Activated CD8-positive, alpha-beta memory T cell treated with anti-CD3 and anti-CD28 coated beads, Interleukin-2, amount 50 U/mL, for 1 hour (primary cell): ENCODE data around the gene BICD2.
"Not testable (repeated sequence)": the region's sequence is repeated elsewhere in the genome, so short reads cannot be mapped to it uniquely, and the experiment has no call there.

Experiments
- DNase-seq: peaks from one replicate; pipeline ENCODE4 v3.0.0-alpha.2; 2020; ENCODE audit errors: extremely low read depth

Gene BICD2

GRCh38 chr9:92764381-92764987, at the start of gene BICD2:
Gene BICD2 (minus strand): TSS chr9:92764833. CDS start chr9:92764744, 89 bp downstream.
- no peak for DNase-seq

DNA sequence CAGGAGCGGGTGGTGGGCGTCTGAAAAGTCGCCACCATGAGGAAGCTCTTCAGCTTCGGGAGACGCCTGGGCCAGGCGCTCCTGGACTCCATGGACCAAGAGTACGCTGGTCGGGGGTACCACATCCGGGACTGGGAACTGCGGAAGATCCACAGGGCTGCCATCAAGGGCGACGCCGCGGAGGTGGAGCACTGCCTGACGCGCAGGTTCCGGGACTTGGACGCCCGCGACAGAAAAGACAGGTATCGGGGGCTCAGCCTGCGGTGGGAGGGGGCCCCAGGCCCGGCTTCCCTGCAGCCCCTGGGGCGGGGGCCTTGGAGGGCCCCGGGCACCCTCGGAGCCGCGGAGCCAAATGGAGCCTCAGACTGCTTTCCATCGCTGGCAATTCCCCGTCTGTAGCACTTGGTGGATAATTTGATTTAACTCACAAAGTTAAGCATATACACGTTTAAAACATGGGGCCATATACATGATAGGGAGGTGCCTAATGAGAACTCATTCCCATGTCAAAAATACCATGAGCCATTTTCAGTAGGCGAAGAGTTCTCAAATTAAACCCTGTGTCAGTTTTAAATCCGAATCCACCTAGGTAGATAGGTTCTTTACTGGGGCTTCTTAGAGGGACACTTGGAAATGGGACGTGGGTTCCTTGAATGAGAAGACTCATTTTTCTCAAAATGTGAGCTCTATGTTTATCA, 45.1 kb upstream of the BICD2 start:
- DNase-seq, result not testable (repeated sequence)

- DNase-seq, result no peak
Measured at GRCh38 chr9:92808726-92809451, 44.3 kb upstream of the BICD2 start.

DNA sequence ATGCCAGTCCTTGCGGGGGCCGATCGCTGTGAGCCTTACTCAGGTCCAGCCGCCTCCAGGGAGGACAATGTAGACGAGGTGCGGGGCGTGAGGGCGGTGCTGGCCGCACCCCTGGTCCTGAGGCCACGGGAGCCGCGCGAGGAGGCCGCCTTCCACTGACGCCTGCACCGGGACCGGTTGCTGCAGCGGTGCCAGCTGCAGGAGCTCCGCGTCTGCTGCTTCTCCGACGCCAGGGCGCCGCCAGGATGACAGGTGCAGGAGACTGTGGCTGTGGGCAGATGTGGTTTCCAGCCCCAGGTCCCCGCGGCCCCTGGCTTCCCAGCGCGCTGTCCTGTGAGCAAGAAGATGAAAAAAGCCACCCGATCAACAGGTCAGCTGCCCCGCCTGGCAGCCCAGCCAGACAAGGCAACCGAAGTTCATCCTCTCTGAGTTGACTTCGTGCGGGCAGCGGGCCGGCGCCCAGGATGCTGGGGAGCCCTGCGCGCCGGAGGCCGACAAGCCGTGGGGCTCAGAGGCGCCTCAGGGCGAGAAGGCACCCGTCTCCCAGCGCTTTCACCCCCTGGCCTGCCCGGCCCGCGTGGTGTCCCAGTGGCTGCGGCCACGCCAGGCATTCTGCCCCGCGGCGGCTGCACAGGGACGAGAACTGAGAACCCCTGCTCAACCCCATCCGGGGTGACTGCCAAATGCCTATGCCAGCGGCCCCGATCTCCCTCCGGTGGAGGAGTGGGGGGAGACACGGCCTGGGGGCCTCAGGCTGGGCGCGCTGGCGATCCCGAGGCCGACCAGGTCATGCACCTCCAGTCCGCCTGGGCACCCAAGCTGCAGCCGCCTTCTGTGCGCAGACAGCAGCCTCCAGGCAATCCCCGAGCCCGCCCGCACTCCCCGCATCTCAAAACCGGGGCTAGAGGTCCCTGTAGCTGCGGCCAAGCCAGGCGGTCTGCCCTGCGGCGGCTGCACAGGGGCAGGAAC, 43.4 kb upstream of the BICD2 start:
- no peak for DNase-seq

GRCh38 chr9:92807031-92807756, 42.6 kb upstream of the BICD2 start:
- DNase-seq, result no peak

- DNase-seq, result no peak
Measured at GRCh38 chr9:92804727-92805126, 40.1 kb upstream of the BICD2 start.

GRCh38 chr9:92798358-92798757, 33.7 kb upstream of the BICD2 start:
- DNase-seq, result no peak

DNA sequence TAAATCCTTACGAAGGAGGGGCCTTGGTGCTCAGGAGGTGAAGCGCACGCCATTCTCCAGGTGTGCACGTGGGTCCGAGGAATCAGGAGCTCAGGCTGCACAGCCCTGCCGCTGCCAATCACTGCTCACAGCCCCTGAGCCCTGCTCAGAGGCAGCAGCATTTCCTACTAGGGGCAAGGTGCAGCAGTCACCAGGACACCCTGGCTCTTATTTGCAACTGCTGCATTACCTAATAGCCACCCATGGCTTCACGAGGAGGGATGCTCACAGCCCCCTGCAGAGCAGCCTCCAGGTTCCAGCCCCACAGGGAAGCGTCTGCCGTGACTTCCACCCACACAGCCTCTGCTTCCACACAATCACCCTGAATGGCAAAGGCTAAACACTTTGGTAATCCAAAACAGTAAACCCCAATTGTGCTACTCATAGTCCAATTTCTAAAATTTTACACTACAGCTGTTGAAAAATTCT, 31.7 kb upstream of the BICD2 start:
- DNase-seq, result not testable (repeated sequence)

DNA sequence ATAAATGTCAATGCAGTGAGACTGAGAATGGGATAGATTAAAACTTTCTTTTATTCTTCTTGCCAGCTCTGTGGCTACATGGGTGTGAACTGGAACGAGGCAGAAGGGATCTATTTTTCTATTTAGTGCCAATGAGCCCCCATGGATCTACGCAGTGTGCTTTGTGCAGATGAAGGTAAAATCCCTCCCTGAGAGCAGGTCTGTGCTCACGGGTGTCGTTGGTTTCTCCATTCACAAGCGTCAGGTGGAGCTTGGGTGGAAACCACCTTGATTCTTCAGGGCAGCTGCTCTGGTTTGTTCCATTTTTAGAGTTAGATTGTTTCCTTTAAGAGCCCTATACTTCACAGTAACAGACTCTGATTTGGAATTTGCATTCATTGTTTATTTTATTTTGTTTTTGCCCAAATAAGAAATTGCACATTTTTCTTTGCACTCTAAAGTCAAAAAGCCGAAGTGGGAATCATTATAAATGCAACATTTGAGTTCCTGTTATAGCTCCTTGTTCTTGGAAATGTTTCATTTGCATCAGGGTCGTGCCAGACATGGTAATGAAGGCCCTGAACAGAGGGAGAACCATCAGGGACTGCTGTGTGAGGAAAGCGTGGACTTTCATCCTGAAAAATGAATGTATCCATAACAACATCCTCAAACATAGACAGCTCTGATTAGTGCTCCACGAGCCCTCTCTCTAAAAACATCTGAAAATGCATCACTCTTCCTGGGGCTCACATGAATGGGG, 31.1 kb upstream of the BICD2 start:
- DNase-seq, result no peak

- DNase-seq, result no peak
Measured at GRCh38 chr9:92795000-92795399, 30.4 kb upstream of the BICD2 start.

- DNase-seq, result no peak
Measured at GRCh38 chr9:92794426-92794825, 29.8 kb upstream of the BICD2 start.

DNA sequence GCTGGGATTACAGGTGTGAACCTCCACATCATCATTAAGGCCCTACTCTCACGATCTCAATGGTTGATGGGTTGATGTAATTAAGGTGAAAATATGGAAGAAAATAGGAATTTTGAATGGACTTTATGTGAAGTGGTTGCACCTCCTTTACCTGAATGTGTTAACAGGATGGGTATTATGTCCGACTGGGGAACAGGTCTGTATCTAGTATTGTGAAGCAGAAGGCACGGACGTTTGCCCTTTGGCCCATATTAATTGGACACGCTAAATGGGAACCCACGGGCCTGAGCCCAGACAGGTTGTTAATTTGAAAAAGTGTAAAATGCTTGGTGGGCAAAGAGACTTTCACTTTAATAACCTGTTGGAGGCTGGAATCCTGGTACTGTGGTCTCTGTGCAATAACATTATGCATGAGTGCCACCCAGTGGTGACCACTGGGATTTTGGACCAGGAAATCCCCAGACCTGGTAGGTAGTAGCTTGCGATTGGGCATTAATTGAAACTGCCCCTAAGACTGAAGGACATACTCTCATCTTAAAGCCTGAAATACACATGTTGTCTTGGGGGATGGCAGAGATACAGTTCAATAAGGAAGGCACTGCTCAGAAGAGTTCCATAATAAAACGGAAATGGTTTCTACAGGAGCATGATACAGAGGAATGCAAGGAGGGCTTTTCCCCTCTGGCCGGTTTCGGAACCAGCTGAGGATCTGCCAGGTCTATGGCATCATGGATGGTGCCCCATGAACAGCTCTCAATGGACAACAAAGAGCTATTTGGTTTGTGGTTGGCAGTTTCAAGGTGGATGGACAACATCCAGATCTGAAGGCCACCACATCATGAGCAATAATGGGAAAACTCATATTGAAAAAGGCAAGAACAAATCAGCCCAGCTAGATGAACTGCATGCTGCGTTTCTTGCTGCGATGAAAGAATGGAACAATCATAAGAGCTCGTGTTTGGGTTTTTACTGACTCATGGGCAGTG, 26.2 kb upstream of the BICD2 start:
- peak; percentile 24 for DNase-seq

- no peak for DNase-seq
Measured at GRCh38 chr9:92786298-92786697, 21.7 kb upstream of the BICD2 start.

DNA sequence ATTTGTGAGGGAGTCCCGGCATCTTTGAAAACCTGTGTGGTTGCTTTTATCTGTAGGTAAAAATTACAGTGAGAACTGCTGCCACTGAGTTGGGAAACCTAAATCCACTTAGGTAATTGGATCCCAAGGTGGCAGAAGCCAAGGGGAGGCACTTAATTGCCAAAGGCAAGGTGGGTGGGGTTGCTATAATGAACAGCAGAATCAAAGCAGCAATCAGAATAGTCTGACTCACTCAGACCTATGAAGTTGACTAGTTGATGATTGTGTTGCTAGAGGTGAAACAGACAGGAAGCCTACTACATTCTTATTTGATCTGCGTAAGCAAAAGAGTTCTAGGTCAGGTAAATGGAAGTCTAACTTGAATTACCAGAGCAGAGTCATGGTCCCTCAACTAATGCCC, 17.3 kb upstream of the BICD2 start:
- DNase-seq, result no peak

DNA sequence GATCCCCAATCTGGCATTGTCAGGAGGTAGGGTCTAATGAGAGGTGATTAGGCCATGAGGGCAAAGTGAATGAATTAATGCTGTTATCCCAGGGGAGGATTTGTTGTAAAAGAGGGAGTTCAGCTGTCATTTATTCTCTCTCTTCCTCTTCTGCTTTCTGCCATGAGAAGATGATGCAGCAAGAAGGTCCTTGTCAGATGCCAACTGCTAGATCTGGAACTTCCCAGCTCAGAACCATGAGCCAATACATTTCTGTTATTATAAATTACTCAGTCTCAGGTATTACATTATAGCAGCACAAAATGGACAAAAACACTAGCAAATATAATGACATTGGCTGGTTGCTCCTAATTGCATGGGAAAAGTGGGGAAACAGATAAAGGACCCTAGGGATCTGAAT, 15.6 kb upstream of the BICD2 start:
- no peak for DNase-seq

DNA sequence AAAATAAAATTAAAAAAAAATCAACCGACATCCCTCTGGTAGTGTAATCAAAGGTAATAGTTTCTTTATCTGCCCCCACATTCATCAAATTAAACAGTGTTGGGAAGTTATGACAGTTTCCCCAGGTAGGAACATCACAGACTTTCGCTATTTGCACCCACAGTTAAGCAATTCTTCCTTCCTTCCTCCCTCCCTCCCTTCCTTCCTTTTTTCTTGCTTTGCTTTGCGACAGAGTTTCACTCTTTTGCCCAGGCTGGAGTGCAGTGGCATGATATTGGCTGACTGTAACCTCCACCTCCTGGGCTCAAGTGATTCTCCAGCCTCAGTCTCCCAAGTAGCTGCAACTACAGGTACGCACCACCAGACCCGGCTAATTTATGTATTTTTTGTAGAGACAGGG, 10.8 kb upstream of the BICD2 start:
- DNase-seq, result no peak

- no peak for DNase-seq
Measured at GRCh38 chr9:92774274-92774673, 9.6 kb upstream of the BICD2 start.

GRCh38 chr9:92773810-92774209, 9.2 kb upstream of the BICD2 start:
- no peak for DNase-seq

GRCh38 chr9:92771309-92771708, 6.7 kb upstream of the BICD2 start:
- no peak for DNase-seq
